Spleen (tissue), 11 donors: ENCODE measurements around the gene SWI5. TPM values are rescaled to one million over a fixed set of nuclear protein-coding genes. Genes with fewer than 3 reads are reported as not detected.

Source experiments
- DNase-seq: peaks from one replicate; pipeline ENCODE4 v3.0.0-alpha.2; 2020
- H3K27ac ChIP-seq, 8 donors: fragments of 200-600 bp; sonication (generic) in 7 of 8; 1 replicate in 4 of 8; 2 replicates in 4 of 8; pipeline versions ENCODE4 v1.5.0 to v1.8.0; 2016 to 2021; ENCODE audit warnings: inconsistent platforms in 4 of 8, mild to moderate bottlenecking in 4 of 8, moderate library complexity in 1 of 8
- H3K27me3 ChIP-seq, 7 donors: fragments of 200-600 bp; sonication (generic) in 6 of 7; replicated peaks in 1 of 7; 1 replicate in 4 of 7; 2 replicates in 3 of 7; pipeline versions ENCODE4 v1.5.0 to v1.8.0; 2016 to 2021; ENCODE audit warnings: inconsistent platforms in 3 of 7, mild to moderate bottlenecking in 1 of 7
- H3K36me3 ChIP-seq, 6 donors: fragments of 200-600 bp; sonication (generic) in 5 of 6; 1 replicate in 4 of 6; 2 replicates in 2 of 6; pipeline versions ENCODE4 v1.5.0 to v1.8.0; 2016 to 2021; ENCODE audit warnings: inconsistent platforms in 2 of 6
- H3K4me1 ChIP-seq, 6 donors: fragments of 200-600 bp; sonication (generic) in 5 of 6; 1 replicate in 3 of 6; 2 replicates in 3 of 6; pipeline versions ENCODE4 v1.5.0 to v1.8.0; 2016 to 2021; ENCODE audit warnings: inconsistent platforms in 3 of 6
- H3K4me3 ChIP-seq, 8 donors: fragments of 200-600 bp; sonication (generic) in 7 of 8; 1 replicate in 4 of 8; 2 replicates in 4 of 8; pipeline versions ENCODE4 v1.5.0 to v1.8.0; 2016 to 2021; ENCODE audit warnings: inconsistent platforms in 4 of 8, mild to moderate bottlenecking in 4 of 8, moderate library complexity in 2 of 8
- H3K9me3 ChIP-seq, 8 donors: fragments of 200-600 bp; sonication (generic) in 7 of 8; 1 replicate in 4 of 8; 2 replicates in 4 of 8; pipeline versions ENCODE4 v1.5.0 to v1.8.0; 2016 to 2021; ENCODE audit warnings: inconsistent platforms in 4 of 8
- CTCF ChIP-seq, 11 experiments: fragments of 200-600 bp in 7 of 11; fragments of 450-650 bp in 4 of 11; sonication (generic) in 4 of 11; IDR thresholded peaks in 8 of 11; conservative IDR thresholded peaks in 3 of 11; 1 replicate in 7 of 11; 2 replicates in 4 of 11; pipeline versions ENCODE4 v1.4.0 to v1.8.0; 2016 to 2021; ENCODE audit warnings: antibody characterized with exemption in 11 of 11, inconsistent platforms in 4 of 11, mild to moderate bottlenecking in 1 of 11
- POLR2A ChIP-seq, 3 donors: fragments of 450-650 bp; IDR thresholded peaks; one replicate each; pipeline ENCODE4 v1.5.1; 2017; ENCODE audit warnings: antibody characterized with exemption in 3 of 3, mild to moderate bottlenecking in 1 of 3
- POLR2AphosphoS5 ChIP-seq, 3 donors: sonication (generic); formaldehyde crosslinking; IDR thresholded peaks; one replicate each; pipeline ENCODE4 v1.5.1; 2017; ENCODE audit warnings: antibody characterized with exemption in 3 of 3
- WGBS, 5 donors: extraction: QIAGEN DNeasy Blood & Tissue Kit in 3 of 5; methylation state at CpG; one replicate each; pipeline versions ENCODE4 v1.1.5 to v1.1.7; 2013 to 2018; 5-methylcytosine and 5-hydroxymethylcytosine counted together
- intact Hi-C: fragments of 100-400 bp; cut with DNase I; formaldehyde crosslinking; loops from one replicate; pipeline ENCODE4 v1.15.0; 2023; ENCODE audit warnings: low total_unique reads
- polyA plus RNA-seq, 3 donors: library from polyadenylated mRNA; stranded (reverse); fragments of 200-250 nt; gene quantifications; one replicate each; pipeline ENCODE4 v1.2.1, GENCODE V29; 2013
- total RNA-seq, 7 donors: library from RNA; depleted of rRNA in 3 of 7; stranded (reverse); fragments of >200 nt in 3 of 7; fragmentation: NEBNext Ultra II Directional in 4 of 7; extraction: Animal tissue kit (Norgen Biotek cat#: 25700) in 4 of 7; gene quantifications; one replicate each; pipeline versions ENCODE4 v1.1.0 to v1.2.1, GENCODE V29; 2016 to 2021
- donor health status: healthy with polysubstance abuse.
- donor health status: DM: no; HTN: no; CAD: no; lungs with moderate emphysema.
- donor health status: DM: no; HTN: no; CAD: no.
- donor health status: Bipolar disorder and iron deficiency.
- donor health status: healthy.
- donor health status: DM: no; HTN: no; CAD: no.
- donor health status: DM: yes; HTN: yes; CAD: no.

The SWI5 gene
- total and polyA plus RNA-seq, 10 donors = 8.4 to 23.4 (median 15.3) TPM

DNA sequence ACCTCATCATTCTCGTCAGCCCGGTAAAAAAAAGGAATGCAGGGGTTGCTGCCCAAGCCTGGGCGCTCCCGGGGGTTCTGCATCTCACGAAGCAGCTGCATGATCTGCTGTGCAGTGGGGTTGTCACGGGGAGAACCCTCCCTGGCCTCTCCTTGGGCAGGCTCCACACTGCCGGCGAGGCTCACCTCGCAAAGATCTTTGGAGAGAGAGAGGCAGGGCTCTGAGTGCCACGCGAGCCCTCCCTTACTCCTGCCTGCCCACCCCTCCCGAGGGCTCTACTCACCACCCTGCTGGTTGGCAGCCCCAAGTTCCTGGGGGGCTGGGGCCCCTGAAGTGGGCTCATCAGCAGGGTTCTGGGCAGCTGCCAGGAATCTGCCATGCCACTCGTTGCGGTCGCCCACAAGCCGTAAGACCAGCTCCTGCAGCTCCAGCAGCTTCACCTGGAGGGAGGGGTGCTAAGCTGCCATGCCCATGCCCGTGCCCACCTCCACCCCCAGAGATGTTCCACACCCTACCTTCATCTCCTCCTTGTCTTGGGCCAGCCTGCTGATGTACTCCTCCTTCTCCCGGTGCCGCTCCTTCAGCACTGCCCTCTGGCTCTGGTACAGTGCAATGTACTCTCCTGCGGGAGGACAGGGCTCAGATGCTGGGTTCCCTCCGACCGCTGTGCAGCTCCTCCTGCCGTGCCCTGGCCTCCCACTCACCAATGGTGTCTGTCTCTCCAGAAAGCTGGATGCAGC is 18.8 kb upstream of the SWI5 start:
- WGBS, 5 donors = 86 to 92% (median 89%) methylated on average over 15 to 23 of the region's 23 CpGs
- TF ChIP-seq POLR2AphosphoS5 (IDR thresholded peaks at IDR 0.05) (no peak), POLR2A (IDR thresholded peaks at IDR 0.05) (no peak), CTCF (IDR thresholded peaks at IDR 0.05 in 8 of 11, conservative IDR thresholded peaks at IDR 0.05 in 3 of 11) (no peak)
- peaks cover 13 to 69% (median 57%) of the 10 kb centered on the region in 6 donors for H3K36me3 ChIP-seq
- no peaks in the 10 kb centered on the region for H3K9me3 ChIP-seq
- intact Hi-C loops = no loop called here
- no peaks in the 10 kb centered on the region for H3K4me1 ChIP-seq
- no peak overlapping the region for H3K27ac ChIP-seq
- no peak overlapping the region for H3K4me3 ChIP-seq
- DNase-seq = no peak
- H3K27me3 ChIP-seq = peaks cover 0 to 3% (median 0%) of the 10 kb centered on the region in 7 donors

GRCh38 chr9:128257907-128258306 is 18.2 kb upstream of the SWI5 start:
- peaks cover 0 to 3% (median 0%) of the 10 kb centered on the region in 7 donors for H3K27me3 ChIP-seq
- 92 to 97% (median 92%) methylated on average over 11 of the region's 11 CpGs for WGBS, 5 donors
- H3K4me1 ChIP-seq = no peaks in the 10 kb centered on the region
- no peak overlapping the region for H3K4me3 ChIP-seq
- intact Hi-C loops = no loop called here
- no peak for DNase-seq
- no peaks in the 10 kb centered on the region for H3K9me3 ChIP-seq
- H3K36me3 ChIP-seq = peaks cover 17 to 75% (median 63%) of the 10 kb centered on the region in 6 donors
- no peak overlapping the region for H3K27ac ChIP-seq
- no peak for TF ChIP-seq POLR2AphosphoS5 (IDR thresholded peaks at IDR 0.05)
- no peak for TF ChIP-seq POLR2A (IDR thresholded peaks at IDR 0.05)
- TF ChIP-seq CTCF (IDR thresholded peaks at IDR 0.05 in 8 of 11, conservative IDR thresholded peaks at IDR 0.05 in 3 of 11) = no peak

GRCh38 chr9:128258326-128258725 is 17.8 kb upstream of the SWI5 start:
- DNase-seq = no peak
- Histone ChIP-seq H3K4me1 (no peaks in the 10 kb centered on the region), H3K9me3 (no peaks in the 10 kb centered on the region), H3K36me3 (peaks cover 17 to 79% (median 65%) of the 10 kb centered on the region in 6 donors), H3K4me3 (no peak overlapping the region), H3K27ac (no peak overlapping the region), H3K27me3 (peaks cover 0 to 3% (median 0%) of the 10 kb centered on the region in 7 donors)
- no peak for TF ChIP-seq POLR2AphosphoS5 (IDR thresholded peaks at IDR 0.05)
- intact Hi-C loops = no loop called here
- WGBS, 5 donors = 90 to 100% (median 93%) methylated on average over 4 to 6 of the region's 6 CpGs

DNA sequence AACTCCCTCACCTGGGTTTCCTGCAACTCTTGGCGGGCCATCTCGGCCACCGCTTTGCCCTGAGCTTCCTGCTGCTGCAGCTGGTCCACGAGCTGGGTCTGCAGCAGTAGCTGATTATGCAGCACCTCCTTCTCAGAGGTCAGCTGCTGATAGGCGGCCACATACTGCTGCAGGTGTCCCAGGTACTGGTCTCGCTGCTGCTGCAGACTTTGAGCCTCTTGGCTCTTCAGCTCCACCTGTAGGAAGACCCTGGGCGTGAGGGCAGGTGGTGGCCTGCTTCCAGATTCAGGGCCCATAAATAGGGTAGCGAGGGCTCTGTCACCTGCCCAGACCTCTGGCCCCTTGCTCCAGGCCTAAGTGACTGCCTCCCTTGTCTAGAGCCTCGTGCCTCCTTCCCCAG is 16.9 kb upstream of the SWI5 start:
- intact Hi-C loops = no loop called here
- H3K27ac ChIP-seq = no peak overlapping the region
- no peaks in the 10 kb centered on the region for H3K9me3 ChIP-seq
- H3K36me3 ChIP-seq = peaks cover 17 to 88% (median 68%) of the 10 kb centered on the region in 6 donors
- H3K4me1 ChIP-seq = no peaks in the 10 kb centered on the region
- no peak for TF ChIP-seq POLR2A (IDR thresholded peaks at IDR 0.05)
- no peak for TF ChIP-seq CTCF (IDR thresholded peaks at IDR 0.05 in 8 of 11, conservative IDR thresholded peaks at IDR 0.05 in 3 of 11)
- TF ChIP-seq POLR2AphosphoS5 (IDR thresholded peaks at IDR 0.05) = no peak
- DNase-seq = no peak
- H3K4me3 ChIP-seq = no peak overlapping the region
- peaks cover 0 to under 1% (median 0%) of the 10 kb centered on the region in 7 donors for H3K27me3 ChIP-seq
- WGBS, 5 donors = 87 to 95% (median 90%) methylated on average over 9 of the region's 9 CpGs
